ENCODE data around the gene FAHD1.
"Not testable (repeated sequence)": the region's sequence is repeated elsewhere in the genome, so short reads cannot be mapped to it uniquely, and the experiment has no call there.

Gene FAHD1

DNA sequence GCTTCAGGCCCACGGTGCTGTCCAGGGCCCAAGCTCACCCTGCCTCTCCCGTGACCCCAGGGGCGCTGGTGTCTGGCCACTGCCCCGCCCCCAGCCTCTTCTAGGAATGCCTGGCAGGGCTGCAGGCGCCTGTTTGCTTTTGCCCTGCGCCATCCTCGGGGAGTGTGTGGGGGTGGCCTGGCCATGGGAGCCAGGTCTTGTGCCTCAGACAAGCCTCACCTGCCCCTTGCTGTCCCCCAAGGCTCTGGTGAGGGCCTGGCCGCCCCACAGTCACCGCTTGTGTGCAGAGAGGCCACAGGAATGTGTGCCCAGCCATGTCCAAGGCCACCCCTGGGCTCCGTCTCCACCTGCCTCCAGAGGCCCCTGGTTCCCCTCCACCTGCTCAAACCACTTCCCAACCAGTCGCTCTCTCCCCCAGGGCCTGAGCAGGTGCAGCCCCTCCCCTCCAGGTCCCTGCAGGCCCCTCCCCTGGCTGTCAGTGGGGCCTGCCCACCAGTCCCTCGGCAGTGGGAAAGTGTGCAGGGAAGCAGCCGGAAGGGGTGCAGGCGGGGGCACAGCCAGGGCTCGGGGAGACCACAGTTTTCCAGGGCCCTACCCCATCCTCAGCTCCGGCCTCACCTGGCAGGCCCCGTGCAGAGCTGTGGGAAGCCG lies 32.7 kb upstream of the FAHD1 start:
- DNase-seq (ENCODE audit: low read depth), result no peak
- TF ChIP-seq, protein P1, sequence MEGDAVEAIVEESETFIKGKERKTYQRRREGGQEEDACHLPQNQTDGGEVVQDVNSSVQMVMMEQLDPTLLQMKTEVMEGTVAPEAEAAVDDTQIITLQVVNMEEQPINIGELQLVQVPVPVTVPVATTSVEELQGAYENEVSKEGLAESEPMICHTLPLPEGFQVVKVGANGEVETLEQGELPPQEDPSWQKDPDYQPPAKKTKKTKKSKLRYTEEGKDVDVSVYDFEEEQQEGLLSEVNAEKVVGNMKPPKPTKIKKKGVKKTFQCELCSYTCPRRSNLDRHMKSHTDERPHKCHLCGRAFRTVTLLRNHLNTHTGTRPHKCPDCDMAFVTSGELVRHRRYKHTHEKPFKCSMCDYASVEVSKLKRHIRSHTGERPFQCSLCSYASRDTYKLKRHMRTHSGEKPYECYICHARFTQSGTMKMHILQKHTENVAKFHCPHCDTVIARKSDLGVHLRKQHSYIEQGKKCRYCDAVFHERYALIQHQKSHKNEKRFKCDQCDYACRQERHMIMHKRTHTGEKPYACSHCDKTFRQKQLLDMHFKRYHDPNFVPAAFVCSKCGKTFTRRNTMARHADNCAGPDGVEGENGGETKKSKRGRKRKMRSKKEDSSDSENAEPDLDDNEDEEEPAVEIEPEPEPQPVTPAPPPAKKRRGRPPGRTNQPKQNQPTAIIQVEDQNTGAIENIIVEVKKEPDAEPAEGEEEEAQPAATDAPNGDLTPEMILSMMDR (IDR thresholded peaks at IDR 0.05; ENCODE audit: insufficient read depth, low read depth, low read length, missing control alignments), result no peak

DNA sequence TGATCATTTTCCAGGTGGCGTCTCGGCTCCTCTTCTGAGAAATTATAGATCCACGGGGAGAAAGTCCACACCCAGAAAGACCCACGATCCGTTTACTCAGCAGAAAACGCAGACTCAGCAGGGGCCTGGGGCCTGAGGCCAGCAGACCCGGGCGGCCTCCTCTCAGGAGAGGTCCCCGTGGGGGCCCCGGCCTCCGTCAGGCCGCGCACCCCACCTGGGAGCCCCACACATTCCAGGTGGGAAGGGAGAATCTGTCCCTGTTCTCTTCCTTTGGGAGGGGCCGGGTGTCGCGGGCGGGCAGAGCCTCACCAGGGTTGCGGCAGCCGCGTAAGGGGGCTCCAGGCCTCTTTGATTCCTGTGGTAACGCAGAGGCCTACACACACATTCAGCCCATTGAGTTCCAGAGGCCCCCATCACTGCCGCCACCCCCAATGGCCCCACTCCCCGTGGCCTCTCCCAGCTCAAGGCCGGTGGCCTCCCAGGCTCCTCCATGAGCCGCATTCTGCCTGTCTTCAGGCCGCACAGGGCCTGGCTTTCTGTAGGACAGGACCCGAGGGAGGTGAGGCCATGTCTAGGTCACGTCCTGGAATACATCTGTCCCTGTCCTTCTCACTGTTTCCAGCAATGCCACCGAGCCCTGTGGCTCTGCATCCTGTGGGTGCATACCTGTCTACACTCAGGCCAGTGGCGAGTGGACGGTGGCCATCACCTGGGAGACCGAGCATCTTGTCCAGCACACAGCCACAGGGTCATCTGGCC lies 31.9 kb upstream of the FAHD1 start:
- no peak overlapping the region for H3K4me3 ChIP-seq (ENCODE audit: low read depth, low read length)
- TF ChIP-seq, protein P1 (IDR thresholded peaks at IDR 0.05; ENCODE audit: insufficient read depth, low read depth, low read length, missing control alignments), result no peak
- no peak for DNase-seq (ENCODE audit: low read depth)

More for the DNA sequence above, 32.7 kb upstream of the FAHD1 start:
- H3K4me3 ChIP-seq (ENCODE audit: low read depth, low read length), result no peak overlapping the region

DNA sequence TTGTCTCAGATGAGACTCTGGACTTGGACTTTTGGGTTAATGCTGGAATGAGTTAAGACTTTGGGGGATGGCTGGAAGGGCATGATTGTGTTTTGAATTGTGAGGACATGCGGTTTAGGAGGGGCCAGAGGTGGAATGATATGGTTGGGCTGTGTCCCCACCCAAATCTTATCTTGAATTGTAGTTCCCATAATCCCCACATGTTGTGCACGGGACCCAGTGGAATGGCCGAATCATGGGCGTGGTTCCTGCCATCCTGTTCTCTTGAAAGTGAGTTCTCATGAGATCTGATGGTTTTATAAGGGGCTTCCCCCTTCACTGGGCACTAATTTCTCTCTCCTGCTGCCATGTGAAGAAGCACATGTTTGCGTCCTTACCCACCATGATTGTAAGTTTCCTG lies 27.7 kb upstream of the FAHD1 start:
- not testable (repeated sequence) for DNase-seq (ENCODE audit: low read depth)

DNA sequence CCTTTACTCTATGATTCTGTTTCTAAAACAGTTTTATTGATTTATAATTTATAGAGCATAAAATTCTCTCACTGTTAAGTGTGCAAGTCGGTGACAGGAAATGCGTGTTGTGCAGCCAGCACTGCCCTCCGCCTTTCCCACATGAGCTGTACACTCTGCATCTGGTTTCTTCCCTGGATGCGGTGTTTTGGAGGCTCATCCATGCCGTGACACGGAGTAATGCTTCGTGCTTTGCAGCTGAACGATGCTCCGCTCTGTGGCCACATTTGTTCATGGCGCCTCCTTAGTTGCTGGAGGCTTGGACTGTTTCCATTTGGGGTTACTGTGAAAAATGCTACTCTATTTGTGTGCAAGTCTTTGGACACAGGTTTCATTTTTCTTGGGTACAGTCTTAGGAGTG lies 26.3 kb upstream of the FAHD1 start:
- TF ChIP-seq, protein P1 (IDR thresholded peaks at IDR 0.05; ENCODE audit: insufficient read depth, low read depth, low read length, missing control alignments), result no peak
- no peak overlapping the region for H3K4me3 ChIP-seq (ENCODE audit: low read depth, low read length)
- DNase-seq (ENCODE audit: low read depth), result no peak

More for the DNA sequence above, 27.7 kb upstream of the FAHD1 start:
- not testable (repeated sequence) for H3K4me3 ChIP-seq (ENCODE audit: low read depth, low read length)

DNA sequence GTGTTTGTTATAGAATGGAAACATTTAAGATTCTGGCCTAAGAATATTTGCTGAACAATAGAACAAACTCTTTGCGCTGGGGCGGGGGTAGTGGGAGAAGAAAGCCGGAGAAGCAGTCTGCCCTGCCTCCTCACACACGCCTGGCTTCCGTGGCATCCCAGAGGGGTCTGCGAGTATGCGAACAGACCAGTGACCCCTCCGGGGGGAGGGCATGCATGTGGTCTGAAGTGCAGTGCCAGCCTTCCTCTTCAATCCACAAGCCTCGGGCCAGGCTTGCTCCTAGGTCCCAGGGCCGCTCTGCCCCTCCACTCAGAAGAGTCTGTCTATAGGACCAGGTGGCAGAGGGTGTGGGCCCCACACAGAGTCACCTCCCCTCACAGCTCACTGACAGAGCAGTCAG lies 19.4 kb upstream of the FAHD1 start:
- no peak overlapping the region for H3K4me3 ChIP-seq (ENCODE audit: low read depth, low read length)
- no peak for DNase-seq (ENCODE audit: low read depth)
- TF ChIP-seq, protein P1 (IDR thresholded peaks at IDR 0.05; ENCODE audit: insufficient read depth, low read depth, low read length, missing control alignments), result no peak

DNA sequence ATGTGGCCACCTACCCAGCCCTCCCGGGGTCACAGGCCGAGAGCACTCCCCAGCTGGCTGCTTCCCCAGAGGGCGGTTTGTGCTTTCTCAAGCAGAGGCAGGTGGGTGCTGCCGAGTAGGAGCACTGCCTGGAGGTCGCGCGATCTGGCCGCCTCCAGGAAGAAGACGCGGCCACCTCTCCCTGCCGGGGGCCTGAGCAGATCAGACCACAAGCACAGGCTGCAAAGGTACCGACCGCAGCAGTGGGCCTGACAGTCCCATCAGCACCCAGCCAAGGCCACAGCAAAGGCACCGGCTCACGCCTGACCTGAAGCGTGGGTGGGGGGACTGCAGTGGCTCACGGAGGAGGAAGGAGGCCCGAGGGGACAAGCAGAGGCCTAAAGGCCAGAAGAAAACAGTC lies 18.3 kb upstream of the FAHD1 start:
- no peak overlapping the region for H3K4me3 ChIP-seq (ENCODE audit: low read depth, low read length)
- no peak for DNase-seq (ENCODE audit: low read depth)
- TF ChIP-seq, protein P1 (IDR thresholded peaks at IDR 0.05; ENCODE audit: insufficient read depth, low read depth, low read length, missing control alignments), result no peak

DNA sequence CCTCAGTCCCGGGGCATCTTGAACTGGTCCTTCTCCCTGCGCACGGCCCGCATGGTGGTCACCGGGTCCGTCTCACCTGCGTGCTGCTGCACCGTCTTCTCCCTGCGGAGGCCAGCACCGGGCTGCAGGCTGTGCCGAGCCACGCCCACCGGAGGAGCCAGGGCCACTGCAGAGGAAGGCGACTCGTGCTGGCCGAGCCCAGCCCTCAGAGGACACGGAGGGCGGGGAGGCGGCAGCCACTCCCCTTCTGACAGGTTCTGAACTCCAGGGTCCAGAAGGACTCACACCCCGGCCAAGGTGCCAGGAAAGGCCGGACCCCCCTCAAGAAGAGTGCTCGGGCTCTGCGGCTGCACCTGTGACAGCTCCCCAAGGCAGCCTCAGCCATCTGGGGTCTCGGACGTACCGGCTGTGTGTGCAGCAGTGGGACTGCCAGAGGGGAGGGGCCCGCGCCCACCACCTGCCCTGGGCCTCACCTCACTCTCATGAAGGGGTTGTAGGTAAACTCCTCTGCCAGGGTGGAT lies 17.7 kb upstream of the FAHD1 start:
- DNase-seq (ENCODE audit: low read depth), result no peak
- no peak overlapping the region for H3K4me3 ChIP-seq (ENCODE audit: low read depth, low read length)
- TF ChIP-seq, protein P1 (IDR thresholded peaks at IDR 0.05; ENCODE audit: insufficient read depth, low read depth, low read length, missing control alignments), result no peak

Data from GM12865 (cell line).